HG03103 (cell line): ENCODE results near the gene RAB27A.
"Not testable (repeated sequence)": the region's sequence is repeated elsewhere in the genome, so short reads cannot be mapped to it uniquely, and the experiment has no call there.

Experiments used
- ATAC-seq: cut with Tn5 transposase; IDR thresholded peaks from one replicate; pipeline ENCODE4 v1.9.1; 2021; ENCODE audit warnings: low read depth; ENCODE audit not compliant: unreplicated experiment

Gene RAB27A

GRCh38 chr15:55282284-55282833 lies 7.3 kb downstream of the RAB27A start:
- no peak for ATAC-seq

- ATAC-seq: no peak
Observed at GRCh38 chr15:55281517-55282228, 7.9 kb downstream of the RAB27A start.

DNA sequence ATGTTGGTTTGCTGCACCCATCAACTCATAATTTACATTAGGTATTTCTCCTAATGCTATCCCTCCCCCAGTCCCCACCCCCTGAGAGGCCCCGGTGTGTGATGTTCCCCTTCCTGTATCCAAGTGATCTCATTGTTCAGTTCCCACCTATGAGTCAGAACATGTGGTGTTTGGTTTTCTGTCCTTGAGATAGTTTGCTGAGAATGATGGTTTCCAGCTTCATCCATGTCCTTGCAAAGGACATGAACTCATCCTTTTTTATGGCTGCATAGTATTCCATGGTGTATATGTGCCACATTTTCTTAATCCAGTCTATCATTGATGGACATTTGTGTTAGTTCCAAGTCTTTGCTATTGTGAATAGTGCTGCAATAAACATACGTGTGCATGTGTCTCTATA lies 9.0 kb downstream of the RAB27A start:
- ATAC-seq: not testable (repeated sequence)

DNA sequence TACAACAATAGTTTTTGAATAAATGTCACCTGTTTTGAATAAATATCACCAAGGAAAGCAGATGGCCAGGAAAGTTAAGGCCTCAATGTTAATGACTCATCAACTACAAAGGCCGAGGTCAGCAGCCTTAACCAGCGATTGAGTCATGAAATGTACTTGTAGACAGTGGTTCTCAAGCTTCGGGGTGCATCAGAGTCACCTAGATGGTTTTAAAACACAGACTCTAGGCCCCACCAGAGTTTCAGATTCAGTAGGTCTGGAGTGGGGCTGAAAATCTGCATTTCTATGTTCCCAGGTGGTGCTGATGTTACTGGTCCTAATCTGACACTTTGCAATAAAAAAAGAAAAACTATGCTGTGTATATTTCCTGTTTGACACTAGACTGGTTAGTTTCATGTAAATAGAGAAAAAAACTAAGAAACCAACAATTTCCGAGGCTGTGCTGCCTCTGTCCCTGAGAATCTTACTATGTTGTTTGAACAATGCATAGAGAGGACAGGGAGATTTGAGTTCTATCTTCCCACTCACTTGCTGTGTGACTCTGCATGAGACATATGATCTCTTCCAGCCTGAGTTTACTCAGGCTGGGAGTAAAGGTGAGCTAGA lies 9.8 kb downstream of the RAB27A start:
- peak; percentile 82 for ATAC-seq

DNA sequence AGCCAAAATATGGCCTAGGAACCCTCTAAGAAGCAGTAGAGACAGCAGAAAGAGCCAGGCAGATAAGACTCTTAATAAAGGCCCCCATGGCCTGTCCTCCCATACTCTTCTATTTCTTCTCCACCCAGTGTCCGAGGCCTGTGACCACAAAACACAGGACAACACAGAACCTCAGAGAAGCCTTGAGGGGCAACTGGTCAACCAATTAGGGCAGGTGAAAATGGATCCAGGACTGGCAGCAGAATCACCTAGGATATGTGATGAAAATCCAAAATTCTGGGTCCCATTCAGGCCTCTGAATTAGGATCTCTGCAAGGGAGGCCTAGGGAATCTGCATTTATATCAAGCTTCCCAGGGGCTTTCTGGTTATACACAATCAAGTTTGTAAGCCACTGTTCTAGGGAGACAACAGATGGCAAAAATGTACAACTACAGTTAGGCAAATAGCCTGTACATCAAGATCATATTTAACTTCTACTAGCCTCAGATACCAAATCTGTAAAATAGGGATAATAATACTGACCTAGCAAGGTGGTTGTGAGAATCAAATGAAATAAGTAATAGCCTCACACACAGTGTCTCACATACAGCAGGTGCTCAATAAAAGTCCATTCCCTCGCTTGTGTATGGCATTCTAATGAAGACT lies 10.4 kb downstream of the RAB27A start:
- no peak for ATAC-seq

- ATAC-seq: no peak
Observed at GRCh38 chr15:55277715-55278114, 11.9 kb downstream of the RAB27A start.

GRCh38 chr15:55277116-55277564 lies 12.5 kb downstream of the RAB27A start:
- peak; percentile 54 for ATAC-seq

DNA sequence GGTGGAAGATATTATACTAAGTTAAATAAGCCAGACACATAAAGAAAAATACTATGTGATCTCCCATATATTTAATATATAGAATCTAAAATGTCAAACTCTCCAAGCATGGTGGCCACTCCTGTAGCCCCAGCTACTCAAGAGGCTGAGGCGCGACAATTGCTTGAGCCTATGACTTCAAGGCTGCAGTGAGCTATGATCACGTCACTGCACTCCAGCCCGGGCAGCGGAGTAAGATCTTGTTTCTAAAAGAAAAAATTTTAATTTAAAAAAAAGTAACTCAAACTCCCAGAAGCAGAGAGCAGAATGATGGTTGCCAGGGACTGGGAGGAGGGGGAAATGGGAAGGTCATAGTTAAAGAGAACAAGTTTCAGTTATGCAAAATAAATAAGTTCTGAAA lies 13.3 kb downstream of the RAB27A start:
- ATAC-seq: no peak

DNA sequence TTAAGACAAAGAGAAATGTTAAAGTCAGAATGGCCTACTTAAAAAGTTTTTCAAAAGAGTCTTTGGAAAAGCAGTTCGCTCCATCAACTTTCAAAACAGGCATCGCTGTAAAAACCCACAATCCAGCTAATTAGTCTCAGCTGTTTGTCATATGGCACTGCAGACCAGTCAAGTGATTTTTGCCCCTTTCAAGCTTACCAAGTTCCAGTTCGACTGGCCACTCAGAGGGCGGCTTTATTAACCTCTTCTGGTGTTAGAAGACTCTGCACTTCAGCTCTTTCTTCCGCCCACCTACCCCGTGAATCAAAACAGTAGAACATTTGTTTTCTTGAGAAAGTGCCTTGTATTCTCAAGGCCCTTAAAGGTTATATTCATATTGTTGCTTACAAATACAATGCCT lies 19.3 kb downstream of the RAB27A start:
- ATAC-seq: no peak

GRCh38 chr15:55268176-55268695 lies 21.4 kb downstream of the RAB27A start:
- no peak for ATAC-seq

DNA sequence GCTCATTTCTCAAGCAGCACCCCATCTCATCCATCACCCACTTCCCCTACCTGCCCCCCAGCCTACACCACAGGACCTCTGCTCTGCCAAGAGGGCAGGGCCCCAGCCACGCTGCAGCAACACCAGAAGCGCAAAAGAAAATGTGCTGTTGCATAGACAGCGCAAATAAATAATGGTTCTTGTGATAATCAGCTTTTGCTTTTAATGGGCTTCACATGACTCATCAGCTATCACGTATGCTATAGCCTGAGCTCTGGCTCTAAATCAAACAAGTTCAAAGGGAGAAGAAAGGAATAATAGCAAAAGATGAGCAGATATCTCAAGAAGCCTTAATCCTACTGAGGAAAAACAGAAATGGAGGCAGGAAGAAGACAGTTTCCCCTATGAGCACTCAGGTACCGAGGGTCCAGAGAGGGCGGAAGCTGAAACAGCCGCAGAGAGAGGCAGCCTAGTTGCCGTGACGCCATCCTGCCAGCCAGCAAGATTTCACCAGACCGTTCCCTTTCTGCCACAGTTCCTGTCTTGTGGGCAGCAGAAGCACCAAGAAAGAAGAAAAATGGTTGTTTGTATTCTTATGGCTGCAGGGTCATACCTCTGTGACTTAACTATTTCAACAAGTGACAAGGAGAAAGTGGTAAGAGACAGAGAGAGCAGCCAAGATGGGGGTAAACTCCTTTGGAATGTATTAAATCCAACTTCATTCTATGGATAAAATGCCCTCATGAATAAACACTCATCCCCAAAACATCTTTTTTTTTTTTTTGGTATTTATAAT lies 22.0 kb downstream of the RAB27A start:
- ATAC-seq: peak; percentile 70

- ATAC-seq: no peak
Observed at GRCh38 chr15:55266547-55266946, 23.1 kb downstream of the RAB27A start.

GRCh38 chr15:55260562-55261131 lies 29.0 kb downstream of the RAB27A start:
- ATAC-seq: no peak

DNA sequence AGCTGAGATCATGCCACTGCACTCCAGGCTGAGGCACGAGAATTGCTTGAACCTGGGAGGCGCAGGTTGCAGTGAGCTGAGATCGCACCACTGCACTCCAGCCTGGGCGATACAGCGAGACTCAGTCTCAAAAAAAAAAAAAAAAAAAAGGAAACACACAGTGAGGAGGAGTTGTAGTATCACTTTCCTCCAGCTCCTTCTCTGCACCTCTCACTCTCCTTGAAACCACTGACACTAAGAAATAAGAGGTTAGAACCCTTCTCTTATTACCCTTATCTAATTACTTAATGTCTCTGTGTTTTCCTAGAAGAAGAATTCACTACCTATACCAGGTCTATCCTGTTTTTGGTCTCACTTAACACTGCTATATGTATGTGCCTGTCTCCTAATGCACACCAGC lies 31.7 kb downstream of the RAB27A start:
- ATAC-seq: no peak

DNA sequence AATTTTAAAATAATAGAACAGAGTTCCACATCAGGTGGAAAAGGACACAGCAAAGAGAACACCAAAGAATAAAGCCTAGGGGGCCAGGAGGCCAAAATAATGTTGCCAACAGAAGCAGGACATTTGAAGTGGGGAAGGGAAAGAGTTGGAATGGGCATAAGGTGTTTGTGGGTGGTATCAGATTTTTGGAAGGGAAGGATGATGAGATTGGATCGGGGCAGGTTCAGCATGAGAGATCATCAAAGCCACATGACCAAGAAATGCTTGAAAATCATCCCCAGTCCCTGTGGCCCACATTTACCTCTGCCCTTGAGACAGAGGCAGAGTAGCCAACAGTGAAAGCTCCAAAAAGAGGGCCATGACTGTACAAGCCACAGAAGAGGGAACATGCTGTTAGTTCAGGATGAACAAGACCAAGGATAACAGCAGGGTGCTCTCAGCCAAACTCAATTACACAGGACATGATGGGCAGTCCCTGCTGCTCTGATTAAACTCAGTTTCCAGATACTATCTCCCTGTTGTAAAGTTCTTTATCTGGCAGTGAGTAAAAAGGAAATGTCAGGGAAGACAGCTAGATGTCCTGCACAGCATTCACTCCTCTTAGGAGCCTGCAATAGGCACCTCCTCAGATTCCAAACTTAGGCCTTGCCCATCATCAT lies 32.5 kb downstream of the RAB27A start:
- no peak for ATAC-seq

GRCh38 chr15:55256281-55257011 lies 33.2 kb downstream of the RAB27A start:
- ATAC-seq: no peak

DNA sequence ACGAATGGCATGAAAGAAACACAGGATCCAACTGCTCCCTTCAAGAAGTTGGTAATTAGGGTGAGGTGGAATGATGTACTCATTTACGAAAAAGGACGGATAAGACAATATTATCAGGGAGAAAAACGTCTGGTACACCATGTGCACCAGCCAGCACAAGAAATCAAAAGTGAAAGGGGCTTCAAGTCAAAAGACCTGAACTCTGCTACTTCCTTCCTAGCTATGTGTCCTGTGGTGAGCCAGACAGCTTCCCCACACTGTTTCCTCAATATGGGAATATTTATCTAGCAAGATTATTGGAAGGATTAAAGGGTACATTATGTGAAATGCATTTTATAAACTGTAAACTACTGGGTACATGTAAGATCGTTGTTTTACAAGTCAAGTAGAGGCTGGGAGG lies 33.9 kb downstream of the RAB27A start:
- ATAC-seq: no peak

DNA sequence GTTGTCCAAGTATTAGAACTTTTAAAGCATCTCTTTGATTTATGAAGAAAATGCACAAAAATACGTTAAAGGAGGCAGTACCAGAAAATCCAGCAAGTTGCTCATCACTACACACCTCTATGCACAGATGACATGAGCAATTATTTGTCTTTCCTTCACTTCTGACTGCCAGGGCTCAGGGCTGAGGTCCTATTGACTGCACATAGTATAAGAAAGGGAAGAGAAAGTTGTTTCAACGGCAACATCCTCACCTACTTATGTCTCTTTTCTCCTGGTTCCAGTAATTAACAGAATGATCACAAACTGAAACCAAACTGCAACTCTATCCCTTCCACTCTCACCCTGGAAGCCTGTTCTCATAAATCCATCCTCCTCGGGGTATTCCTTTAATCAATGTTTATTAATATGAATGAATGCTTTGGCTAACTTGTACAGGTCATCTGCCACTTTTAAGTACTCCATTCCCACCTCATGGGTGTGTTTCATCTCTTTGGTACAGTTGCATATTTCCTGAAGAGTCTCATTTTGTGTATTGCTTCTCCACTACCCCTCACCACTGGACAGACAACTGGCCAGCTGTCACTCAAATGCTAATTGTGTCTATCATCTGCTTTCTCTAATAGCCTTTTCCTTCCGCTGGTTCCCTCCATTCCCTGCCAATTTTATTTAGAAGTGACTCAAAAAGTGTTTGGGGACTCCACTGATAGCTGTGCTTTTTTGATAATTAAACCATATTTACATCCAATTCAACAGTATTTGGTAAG lies 34.5 kb downstream of the RAB27A start:
- peak; percentile 68 for ATAC-seq
